COLO668 (cell line): ENCODE measurements around the gene LMO7.
"Not testable (repeated sequence)": the region's sequence is repeated elsewhere in the genome, so short reads cannot be mapped to it uniquely, and the experiment has no call there.

Experiments
- DNase-seq: peaks from one replicate; lab custom pipeline; 2025; ENCODE audit not compliant: unreplicated experiment; lab: John Stamatoyannopoulos, UW

LMO7 gene

DNA sequence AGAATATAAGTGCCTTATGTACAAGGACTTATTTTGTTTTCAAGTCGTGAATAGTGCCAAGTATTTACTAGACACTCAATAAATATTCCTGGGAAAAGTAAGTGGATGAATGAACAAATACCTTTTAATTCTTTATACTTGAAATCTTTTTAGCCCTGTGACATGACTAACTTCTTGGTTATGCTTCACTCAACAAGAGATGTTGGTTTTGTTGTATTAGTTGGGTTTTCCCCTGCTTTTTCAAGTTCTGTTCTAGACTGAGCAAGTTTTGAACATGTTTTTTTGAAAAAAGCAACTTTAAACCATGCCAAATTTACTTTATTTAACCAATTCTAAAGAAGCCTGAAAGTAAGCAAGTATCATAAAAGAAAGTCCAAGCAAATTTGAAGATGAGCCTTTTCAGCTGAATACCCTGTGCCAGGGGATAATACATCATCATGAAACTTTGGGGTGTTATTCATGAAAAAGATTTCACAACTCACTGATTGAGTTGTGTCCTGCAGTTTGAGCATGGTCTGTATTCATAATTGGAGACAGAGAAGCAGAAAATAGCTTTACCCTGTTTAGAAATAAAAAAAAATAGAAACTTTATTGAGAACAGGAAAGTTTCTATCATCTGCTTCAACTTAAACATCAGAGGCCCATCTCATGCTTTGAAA is 11.1 kb downstream of the LMO7 start:
- no peak for DNase-seq

DNA sequence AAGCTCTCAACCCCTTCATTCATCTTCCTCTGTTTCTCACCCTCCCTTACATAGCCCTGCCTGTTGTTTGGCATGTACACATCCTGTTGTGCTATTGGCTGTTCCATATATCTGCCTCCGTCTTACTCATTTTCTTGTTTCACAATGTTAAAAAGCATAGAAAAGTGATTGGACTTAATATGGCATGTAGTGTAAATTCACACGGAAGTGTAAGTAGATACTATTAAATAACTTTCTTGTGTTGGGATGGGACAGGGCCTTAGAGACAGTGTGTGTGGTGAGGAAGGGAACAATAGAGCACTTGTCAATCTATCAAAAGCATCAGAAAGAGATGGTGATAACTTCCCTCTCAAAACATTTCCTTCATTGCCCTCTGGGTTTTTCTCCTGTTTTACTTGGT is 12.3 kb downstream of the LMO7 start:
- DNase-seq: no peak

DNA sequence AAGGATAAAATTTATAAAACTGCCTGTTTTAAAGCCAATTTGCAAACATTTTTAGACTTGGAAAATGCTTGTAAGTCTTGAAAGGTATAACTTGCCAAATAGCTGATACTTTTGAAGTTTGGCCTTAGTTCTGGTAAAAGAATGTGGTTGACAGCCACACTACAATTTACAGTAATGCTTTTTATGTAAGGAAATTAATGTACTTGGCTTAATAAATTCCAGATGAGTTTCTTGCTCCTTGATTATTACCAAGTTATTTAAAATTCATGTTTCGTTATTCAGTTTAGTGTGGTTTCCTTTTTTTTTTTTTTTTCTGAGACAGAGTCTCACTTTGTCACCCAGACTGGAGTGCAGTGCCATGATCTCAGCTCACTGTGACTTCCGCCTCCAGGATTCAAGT is 14.9 kb downstream of the LMO7 start:
- DNase-seq: no peak

DNA sequence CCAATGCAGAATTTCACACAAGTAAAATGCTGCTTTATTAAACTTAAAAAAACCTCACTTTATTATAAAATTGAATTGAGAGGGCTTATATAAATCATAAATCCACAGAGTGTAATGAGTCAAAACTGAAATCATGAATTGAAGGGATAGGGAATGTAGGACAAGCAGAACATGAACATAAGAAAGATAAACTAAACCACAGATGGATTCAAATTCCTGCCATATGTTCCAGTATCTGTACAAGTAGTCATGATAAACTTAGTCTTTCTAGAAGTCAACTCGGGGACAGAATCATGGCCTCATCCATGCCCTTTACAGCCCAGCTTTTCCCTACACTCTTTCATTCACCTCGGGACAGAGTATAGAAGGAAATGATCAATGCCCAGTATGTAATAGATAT is 16.6 kb downstream of the LMO7 start:
- DNase-seq: no peak

DNA sequence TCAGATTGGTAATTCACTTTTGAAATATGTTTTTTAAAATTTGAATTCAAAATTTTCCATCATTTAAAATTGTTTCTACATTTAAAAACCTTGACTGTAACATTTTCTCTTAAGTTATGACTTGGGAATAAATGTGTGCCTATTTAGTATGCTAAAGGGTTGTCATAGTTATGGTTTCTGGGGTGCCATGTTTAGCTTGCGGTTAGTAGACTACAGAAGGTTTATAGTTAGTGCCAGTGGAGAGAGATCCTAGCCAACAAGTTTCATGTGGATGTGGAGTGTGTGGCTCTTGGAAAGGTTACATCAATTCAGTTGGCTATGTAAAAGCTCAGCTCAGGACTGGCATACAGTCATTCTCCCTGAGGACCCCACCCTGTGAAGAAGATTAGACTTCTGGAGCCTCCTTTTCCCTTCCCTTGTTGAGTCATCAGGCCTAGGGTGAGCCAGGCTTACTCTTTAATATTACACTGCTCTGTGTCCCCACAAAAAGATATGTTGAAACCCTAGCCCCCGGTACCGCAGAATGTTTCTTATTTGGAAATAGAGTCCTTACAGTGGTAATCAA is 20.4 kb downstream of the LMO7 start:
- DNase-seq: no peak

DNA sequence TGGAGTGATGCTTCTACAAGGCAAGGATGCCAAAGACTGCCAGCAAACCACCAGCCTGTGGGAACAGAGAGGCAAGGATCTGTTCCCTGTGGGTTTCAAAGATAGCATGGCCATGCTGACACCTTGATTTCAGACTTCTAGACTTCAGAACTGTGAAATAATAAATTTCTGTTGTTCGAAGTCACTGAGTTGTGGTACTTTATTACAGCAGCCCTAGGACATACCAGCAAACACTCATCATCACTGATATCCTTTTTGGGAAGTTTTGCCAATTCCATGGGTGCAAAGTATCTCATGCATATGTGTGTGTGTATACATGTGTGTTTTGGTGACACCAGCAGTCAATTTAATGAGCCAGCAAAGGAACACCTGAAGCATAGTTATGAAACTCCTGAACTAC is 21.0 kb downstream of the LMO7 start:
- DNase-seq: no peak

DNA sequence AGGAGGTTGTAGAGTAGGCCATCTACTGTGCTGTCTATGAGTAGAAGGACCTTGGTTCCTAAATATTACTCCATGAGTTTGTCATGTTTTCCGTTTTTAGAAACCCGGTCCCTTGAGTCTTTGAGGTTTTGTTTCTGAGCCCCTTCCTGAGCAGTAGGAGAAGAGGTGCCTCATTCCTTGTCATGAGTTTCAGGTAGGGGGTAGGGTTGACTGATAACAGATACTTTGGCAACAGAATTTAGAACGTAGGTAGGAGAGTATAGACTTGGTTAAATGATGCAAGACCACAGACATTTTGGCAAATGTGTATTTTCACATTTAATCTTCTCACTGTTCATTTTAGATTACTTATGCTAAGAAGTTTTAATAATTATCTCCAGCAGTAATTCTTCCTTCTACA is 24.6 kb downstream of the LMO7 start:
- no peak for DNase-seq

DNA sequence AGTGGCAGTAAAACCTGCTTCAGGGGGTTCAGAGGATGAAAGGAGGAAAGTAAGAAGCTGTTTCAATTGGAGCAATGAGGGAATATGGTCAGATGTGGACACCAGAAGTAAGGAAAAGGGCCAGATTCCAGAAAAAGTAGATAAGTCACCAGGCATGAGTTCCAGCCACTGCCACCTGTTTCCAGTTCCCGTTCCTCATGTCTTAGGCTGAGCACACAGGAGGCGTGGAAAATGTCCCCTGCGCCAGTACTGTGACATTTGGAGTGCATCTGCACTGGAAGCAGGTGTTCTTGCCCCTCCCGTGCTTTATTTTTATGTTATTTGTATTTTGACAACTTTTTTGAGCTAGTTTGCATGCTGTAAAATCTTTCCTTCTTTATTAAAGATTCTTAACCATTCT is 25.3 kb downstream of the LMO7 start:
- DNase-seq: no peak

DNA sequence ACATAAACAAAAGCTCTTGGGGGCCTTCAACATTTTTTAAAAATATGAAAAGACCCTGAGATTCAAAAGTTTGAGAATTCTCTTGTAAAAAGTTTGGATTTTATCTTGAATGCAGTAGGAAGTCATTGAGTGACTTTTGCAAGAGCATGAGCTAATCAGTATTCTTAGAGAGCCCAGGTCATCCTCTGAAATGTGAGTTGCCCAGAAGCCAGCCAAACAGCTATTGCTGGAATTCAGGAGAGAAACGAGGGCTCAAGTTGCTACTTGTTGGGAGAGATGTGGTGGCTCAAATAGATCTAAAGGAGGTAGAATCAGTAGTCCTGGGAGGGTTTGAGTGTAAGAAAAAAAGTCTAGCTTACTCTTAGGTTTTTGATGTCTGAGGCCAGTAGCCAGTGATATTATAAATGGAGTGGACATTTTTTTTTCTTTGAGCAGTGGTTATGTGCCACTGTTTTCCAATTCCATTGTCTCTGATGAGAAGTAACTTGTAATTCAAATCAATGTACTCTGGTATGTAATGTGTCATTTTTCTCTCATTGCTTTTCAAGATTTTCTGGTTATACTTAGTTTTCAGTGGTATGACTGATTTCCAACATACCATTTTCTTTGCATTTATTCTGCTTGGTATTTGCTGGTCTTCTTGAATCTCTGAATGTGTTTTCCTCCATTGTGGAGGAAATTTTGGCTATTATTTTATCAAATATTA is 30.7 kb downstream of the LMO7 start:
- no peak for DNase-seq

DNA sequence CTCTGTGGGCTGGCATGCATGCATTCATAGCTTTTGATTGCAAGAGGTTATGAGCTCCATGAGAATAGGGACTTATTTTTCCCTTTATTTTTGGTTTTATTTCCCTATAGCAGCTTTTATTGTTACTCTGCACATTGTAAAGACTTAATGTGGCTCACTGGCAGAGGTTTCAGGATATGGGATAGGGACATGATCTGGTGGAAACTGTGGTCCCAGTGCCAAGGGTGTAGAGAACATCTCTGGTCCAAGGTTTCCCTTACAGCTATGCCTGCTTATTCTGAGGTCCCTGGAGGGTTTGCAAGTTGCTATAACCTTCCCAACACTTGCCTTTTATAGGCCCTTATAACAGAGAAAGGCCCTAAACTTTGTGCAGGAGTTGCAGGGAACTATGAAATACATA is 33.6 kb downstream of the LMO7 start:
- no peak for DNase-seq

DNA sequence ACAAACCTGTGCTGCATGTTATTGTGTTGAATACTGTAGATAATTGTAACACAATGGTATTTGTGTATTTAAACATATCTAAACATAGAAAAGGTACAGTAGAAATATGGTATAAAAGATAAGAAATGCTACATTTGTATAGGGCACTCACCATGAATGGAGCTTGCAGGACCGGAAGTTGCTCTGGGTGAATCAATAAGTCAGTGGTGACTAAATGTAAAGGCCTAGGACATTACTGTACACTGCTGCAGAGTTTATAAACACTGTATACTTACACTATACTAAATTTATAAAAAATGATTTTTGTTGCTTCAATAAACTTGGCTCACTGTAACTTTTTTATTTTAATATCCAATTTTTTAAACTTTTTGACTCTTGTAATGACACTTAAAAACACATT is 34.4 kb downstream of the LMO7 start:
- no peak for DNase-seq

DNA sequence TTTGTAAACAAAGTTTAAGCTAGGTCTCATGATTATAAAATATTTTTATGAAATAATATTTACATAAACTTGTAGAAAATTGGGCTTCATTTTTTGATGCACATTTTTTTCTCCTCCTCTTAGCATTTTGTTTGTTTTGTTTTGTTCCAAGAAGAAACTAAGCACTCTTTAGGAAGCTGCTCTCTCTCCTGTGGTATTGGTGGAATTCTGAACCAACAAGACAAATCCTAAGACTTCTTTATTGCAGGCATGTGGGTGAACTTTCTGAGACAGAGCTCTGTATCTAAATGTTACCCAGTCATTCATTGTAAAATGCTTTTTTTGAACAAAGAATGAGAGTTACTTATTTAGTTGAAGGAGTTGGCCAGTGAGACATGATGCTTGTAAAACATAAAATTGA is 39.3 kb downstream of the LMO7 start:
- DNase-seq: no peak

DNA sequence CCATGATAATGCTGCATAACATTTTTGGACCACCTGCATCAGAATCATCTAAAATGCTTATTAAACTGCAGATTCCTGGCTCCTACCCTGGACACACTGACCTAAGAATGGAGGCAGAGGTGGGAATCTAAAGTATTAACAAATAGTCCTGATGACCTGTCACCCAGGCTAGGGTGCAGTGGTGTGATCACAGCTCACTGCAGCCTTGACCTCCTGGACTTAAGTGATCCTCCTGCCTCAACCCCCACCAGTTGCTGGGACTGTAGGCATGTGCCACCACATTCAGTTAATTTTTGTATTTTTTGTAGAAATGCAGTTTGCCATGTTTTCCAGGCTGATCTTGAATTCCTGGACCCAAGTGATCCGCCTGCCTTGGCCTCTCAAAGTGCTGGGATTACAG is 43.3 kb downstream of the LMO7 start:
- no peak for DNase-seq

DNA sequence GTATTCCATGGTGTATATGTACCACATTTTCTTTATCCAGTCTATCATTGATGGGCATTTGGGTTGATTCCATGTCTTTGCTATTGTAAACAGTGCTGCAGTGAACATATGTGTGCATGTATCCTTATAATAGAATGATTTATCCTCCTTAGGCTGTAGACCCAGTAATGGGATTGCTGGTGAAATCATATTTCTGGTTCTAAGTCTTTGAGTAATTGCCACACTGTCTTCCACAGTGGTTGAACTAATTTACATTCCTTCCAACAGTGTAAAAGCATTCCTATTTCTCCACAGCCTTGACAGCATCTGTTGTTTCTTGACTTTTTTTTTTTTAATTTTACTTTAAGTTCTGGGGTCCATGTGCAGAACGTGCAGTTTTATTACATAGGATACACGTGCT is 44.1 kb downstream of the LMO7 start:
- DNase-seq: not testable (repeated sequence)

DNA sequence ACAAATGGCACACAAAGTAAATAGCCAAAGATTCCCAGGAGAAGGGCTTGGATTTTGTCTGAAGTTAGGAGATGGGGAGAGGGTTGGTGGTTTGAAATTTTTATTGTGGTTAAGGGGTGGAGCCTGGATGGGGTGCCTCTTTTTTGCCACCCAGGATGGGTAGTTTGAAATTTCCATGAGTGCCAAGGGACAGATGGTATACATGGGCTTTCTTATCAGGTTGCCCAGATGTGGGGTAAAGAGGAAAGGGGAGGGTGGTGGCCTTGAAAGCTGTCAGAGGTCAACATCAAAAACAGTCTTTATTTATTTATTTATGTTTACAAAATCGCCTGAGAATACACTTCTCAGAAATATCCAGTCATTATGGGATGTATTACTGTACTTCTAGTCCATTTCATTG is 46.2 kb downstream of the LMO7 start:
- DNase-seq: no peak

DNA sequence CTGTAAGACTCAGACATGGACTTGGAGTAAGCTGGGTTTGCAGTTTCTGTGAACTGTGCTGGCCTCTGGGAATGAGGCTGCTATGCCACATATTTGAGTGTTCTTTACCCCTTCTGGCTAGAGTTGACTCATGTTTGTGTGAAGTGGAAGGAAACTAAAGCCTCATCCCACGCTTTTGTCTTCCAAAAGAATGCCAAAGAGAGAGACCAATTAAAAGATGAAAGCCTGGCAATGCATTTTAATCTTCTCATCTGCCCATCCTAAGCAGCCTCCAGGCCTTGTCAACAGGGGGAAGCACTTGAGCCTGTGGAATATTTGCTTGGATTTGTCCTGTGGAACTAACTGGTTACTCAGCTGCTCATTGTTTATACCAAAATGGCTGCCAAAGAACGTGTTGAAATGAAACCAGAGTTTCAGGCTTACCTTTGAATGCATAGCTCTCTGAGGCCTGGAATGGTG is 49.1 kb downstream of the LMO7 start:
- DNase-seq: peak; percentile 62

DNA sequence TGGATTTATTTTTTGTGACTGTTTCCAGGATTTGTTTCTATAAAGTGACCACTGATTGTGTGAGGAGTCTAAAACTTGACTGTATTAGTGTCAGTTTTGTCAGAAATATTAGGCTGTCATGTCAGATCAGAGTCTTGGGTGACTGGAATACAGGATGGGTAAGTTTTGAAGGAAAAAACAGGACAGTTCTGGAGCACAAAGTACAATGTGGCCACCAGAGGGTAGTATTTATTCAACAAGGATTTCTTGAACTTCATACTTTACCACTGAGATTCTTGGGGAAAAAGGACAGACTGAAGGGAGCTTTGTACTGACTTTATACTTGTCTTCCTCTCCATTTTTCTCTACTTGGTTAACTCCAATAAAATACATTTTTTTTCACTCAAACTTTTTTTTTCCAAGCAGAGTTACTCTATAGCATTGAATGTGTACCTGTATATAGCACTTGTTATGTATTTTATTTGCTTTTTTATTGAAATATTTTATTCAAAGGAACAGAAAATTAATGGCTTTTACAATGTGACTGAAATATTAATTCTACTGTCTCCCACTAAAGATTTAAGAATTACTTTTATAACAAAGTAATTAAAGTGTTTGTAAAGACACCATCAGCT is 51.1 kb downstream of the LMO7 start:
- no peak for DNase-seq

DNA sequence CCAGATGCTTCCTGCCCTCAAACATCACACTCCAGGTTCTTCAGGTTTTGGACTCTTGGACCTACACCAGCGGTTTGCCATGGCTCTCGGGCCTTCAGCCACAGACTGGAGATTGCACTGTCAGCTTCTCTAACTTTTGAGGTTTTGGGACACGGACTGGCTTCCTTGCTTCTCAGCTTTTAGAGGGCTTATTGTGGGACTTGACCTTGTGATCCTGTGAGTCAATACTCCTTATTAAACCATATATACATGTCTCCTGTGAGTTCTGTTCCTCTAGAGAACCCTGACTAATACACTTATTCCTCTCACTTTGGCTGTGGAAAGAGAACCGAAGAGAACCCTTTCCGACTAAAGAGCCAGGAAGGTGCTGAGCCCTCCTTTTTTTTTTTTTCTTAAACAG is 53.6 kb downstream of the LMO7 start:
- no peak for DNase-seq

DNA sequence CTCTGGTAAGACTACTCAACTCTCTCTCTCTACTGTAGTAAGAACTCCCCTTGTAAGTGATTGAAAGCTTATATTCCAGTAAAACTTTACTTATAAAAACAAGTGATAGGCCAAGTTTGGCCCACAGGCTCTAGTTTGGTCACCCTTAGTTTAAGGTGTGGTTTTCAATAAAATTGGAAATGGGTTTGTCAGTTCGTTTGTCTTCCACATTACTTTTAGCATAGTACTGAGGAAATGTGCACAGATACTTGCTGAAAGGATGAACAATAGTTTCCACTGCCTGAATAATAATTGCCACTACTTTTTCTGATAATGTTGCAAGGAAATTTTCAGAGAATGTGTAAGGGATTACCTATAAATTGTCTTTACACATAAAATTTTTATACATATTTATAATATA is 54.5 kb downstream of the LMO7 start:
- DNase-seq: no peak

DNA sequence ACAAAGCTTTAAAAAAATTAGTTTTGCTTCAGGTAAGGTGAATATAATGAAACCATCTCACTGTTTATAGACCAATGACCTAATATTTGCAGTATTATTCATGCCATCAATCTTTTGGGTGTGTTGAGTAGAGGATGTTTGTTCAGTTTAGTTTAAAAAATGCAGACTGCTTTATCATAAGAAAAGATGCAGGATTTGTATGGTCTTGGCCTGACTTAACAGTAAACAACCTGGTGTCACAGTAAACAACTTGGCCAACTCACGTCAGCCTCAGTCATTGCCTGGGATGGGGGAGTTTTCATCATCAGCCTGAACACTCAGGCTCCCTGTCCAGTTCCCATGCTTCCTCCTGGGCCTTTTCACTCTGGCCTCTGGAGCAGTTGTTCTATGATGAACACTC is 55.1 kb downstream of the LMO7 start:
- DNase-seq: no peak

DNA sequence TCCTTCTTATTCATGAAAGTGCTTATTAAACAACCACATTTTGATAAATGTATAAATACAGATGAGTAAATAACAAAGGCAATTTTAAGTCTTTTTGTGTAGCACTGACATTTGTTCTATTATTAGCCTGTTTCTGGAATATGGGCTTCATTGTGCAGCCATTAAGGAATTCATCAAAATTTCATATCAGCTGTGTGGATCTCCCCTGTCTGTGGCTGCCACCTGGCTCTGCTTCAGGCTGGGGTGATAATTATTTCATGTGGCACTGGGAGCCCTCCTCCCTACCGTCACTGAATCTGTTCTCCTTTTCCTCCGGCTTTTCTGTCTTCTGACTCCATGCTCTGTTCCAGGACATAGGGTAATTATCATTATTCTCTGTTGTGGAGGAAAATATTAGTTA is 57.1 kb downstream of the LMO7 start:
- DNase-seq: no peak

DNA sequence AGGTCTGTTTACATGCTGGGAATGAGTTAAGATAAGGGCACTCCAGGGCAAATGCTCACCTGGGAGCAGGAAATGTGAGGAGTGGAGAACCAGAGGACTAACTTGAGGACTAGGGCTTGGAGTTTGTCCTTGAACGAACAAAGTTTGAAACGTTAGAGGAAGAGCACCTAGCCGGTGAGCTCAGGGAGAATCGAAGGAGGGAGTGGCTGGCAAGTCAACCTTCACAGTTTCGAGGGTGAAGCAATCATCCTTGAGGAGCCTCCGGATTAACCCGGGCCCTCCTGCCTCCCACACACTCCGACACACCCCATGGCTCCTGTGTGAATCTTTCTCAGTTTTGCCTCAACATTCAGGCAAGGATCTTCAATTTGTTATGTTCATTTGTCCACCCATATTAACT is 58.6 kb downstream of the LMO7 start:
- no peak for DNase-seq
